ENCODE measurements around the gene FAM153A.
"Not testable (repeated sequence)": the region's sequence is repeated elsewhere in the genome, so short reads cannot be mapped to it uniquely, and the experiment has no call there.

Gene FAM153A

GRCh38 chr5:177723831-177724485 is 58.7 kb downstream of the FAM153A start:
- not testable (repeated sequence) for DNase-seq

- DNase-seq, result not testable (repeated sequence)
These were observed 59.9 kb downstream of the FAM153A start for GRCh38 chr5:177722829-177723228.

GRCh38 chr5:177719989-177720388 is 62.7 kb downstream of the FAM153A start:
- DNase-seq, result not testable (repeated sequence)

GRCh38 chr5:177715423-177715822 is 67.3 kb downstream of the FAM153A start:
- not testable (repeated sequence) for DNase-seq

GRCh38 chr5:177696100-177696499 is 86.6 kb downstream of the FAM153A start:
- not testable (repeated sequence) for DNase-seq

- not testable (repeated sequence) for DNase-seq
These were observed 87.3 kb downstream of the FAM153A start for GRCh38 chr5:177695356-177695930.

GRCh38 chr5:177694518-177694835 is 88.2 kb downstream of the FAM153A start:
- DNase-seq, result not testable (repeated sequence)

- not testable (repeated sequence) for DNase-seq
These were observed 88.8 kb downstream of the FAM153A start for GRCh38 chr5:177693671-177694517.

GRCh38 chr5:177692969-177693368 is 89.7 kb downstream of the FAM153A start:
- not testable (repeated sequence) for DNase-seq

- not testable (repeated sequence) for DNase-seq
These were observed 90.2 kb downstream of the FAM153A start for GRCh38 chr5:177692507-177692906.

GRCh38 chr5:177689011-177689610 is 93.6 kb downstream of the FAM153A start:
- not testable (repeated sequence) for DNase-seq

- DNase-seq, result not testable (repeated sequence)
These were observed 94.6 kb downstream of the FAM153A start for GRCh38 chr5:177688091-177688490.

GRCh38 chr5:177681920-177682319 is 100.8 kb downstream of the FAM153A start:
- DNase-seq, result not testable (repeated sequence)

Measured in CD4-positive, alpha-beta T cell treated with Interleukin-17A for 4 hours (primary cell).